Measurements from ENCODE around the gene BBOX1.
"Not testable (repeated sequence)": the region's sequence is repeated elsewhere in the genome, so short reads cannot be mapped to it uniquely, and the experiment has no call there.

BBOX1 gene

GRCh38 chr11:27118371-27118770 lies 77.8 kb downstream of the BBOX1 start:
- Mint-ChIP-seq H3K27ac (no peak overlapping the region), H3K36me3 (ENCODE audit: low read depth) (no peaks in the 10 kb centered on the region), H3K4me3 (no peak overlapping the region), H3K27me3 (no peaks in the 10 kb centered on the region), H3K9me3 (peaks cover 6% of the 10 kb centered on the region), H3K4me1 (ENCODE audit: low read depth) (no peaks in the 10 kb centered on the region)

DNA sequence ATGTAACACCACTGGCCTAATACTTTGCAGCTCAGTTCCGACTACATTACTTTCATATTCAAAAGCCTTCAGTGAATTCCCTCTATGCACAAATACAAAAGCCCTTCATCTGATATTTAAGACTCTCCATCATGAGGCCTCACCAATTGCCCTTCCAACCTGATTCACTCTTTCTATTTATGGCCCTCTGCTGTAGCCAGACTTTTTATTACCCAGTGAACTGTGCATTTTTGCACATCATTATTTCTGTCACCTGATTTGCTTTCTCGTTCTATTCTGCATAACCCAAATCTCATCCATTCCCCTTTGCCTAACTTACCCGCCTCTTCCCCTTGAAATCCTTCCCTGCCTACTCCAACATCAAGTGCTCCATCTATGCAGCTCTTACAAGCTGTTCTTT lies 78.3 kb downstream of the BBOX1 start:
- no peaks in the 10 kb centered on the region for H3K4me1 Mint-ChIP-seq (ENCODE audit: low read depth)
- no peak overlapping the region for H3K27ac Mint-ChIP-seq
- H3K27me3 Mint-ChIP-seq: no peaks in the 10 kb centered on the region
- peaks cover 6% of the 10 kb centered on the region for H3K9me3 Mint-ChIP-seq
- H3K36me3 Mint-ChIP-seq (ENCODE audit: low read depth): no peaks in the 10 kb centered on the region
- H3K4me3 Mint-ChIP-seq: no peak overlapping the region

GRCh38 chr11:27119396-27119795 lies 78.8 kb downstream of the BBOX1 start:
- Mint-ChIP-seq H3K4me3 (no peak overlapping the region), H3K4me1 (ENCODE audit: low read depth) (no peaks in the 10 kb centered on the region), H3K27ac (no peak overlapping the region), H3K36me3 (ENCODE audit: low read depth) (no peaks in the 10 kb centered on the region), H3K9me3 (peaks cover 6% of the 10 kb centered on the region), H3K27me3 (no peaks in the 10 kb centered on the region)

- Mint-ChIP-seq H3K4me1 (ENCODE audit: low read depth) (no peaks in the 10 kb centered on the region), H3K36me3 (ENCODE audit: low read depth) (no peaks in the 10 kb centered on the region), H3K9me3 (peaks cover 6% of the 10 kb centered on the region), H3K27ac (no peak overlapping the region), H3K27me3 (no peaks in the 10 kb centered on the region), H3K4me3 (no peak overlapping the region)
Observed at GRCh38 chr11:27120211-27120610, 79.6 kb downstream of the BBOX1 start.

- Mint-ChIP-seq H3K27me3 (no peaks in the 10 kb centered on the region), H3K27ac (no peak overlapping the region), H3K4me1 (ENCODE audit: low read depth) (no peaks in the 10 kb centered on the region), H3K9me3 (peaks cover 6% of the 10 kb centered on the region), H3K4me3 (no peak overlapping the region), H3K36me3 (ENCODE audit: low read depth) (no peaks in the 10 kb centered on the region)
Observed at GRCh38 chr11:27122001-27122400, 81.4 kb downstream of the BBOX1 start.

DNA sequence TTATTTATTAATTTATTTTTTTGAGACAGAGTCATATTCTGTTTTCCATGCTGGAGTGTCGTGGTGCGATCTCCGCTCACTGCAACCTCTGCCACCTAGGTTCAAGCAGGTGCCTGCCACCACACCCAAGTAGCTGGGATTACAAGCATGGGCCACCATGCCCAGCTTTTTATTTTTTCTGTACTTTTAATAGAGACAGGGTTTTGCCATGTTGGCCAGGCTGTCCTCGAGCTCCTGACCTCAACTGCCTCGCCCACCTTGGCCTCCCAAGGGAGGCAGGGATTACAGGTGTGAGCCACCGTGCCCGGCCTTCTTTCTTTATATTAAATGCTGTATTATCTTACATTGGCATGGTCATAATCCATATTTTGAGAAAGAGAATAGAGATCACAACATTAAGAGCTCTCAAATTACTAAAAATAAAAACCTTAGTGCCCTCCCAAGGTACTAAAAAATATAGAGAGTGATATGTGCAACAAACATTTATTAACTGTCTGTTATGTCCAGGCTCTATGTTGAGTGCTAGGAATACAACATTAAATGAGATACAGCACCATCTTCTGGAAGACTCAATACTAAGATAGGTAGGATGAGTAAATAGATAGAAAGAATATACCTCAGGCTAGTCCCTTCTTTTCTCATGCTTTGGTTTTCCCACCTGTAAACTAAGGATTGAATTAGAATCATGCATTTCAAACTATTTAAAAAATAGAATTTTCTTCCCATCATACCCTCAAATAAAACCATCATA lies 84.1 kb downstream of the BBOX1 start:
- H3K4me1 Mint-ChIP-seq (ENCODE audit: low read depth): no peaks in the 10 kb centered on the region
- H3K27me3 Mint-ChIP-seq: no peaks in the 10 kb centered on the region

DNA sequence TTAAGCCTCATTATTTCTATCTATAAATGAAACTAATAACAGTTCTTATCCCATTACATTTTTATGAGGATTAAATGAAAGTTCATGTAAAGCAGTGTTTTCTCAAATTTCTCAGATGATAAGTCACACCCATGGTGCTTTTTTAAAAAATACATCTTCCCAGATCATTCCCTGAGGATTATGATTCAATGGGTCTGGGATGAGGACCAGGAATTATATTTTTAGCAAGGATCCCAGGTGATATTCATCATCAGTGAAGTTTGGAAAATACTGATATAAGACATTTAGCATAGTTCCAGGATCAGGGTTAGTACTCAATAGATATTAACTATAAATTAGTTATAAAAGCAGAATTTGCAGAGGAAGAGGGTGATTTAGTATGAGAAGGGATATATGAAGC lies 89.1 kb downstream of the BBOX1 start:
- H3K36me3 Mint-ChIP-seq (ENCODE audit: low read depth): no peaks in the 10 kb centered on the region
- H3K27me3 Mint-ChIP-seq: no peaks in the 10 kb centered on the region
- H3K4me1 Mint-ChIP-seq (ENCODE audit: low read depth): no peaks in the 10 kb centered on the region
- no peak overlapping the region for H3K27ac Mint-ChIP-seq
- H3K4me3 Mint-ChIP-seq: no peak overlapping the region
- H3K9me3 Mint-ChIP-seq: peaks cover 8% of the 10 kb centered on the region

More for the DNA sequence above, 84.1 kb downstream of the BBOX1 start:
- Mint-ChIP-seq H3K36me3 (ENCODE audit: low read depth) (no peaks in the 10 kb centered on the region), H3K27ac (no peak overlapping the region), H3K4me3 (no peak overlapping the region), H3K9me3 (peaks cover 4% of the 10 kb centered on the region)

GRCh38 chr11:27130806-27131205 lies 90.2 kb downstream of the BBOX1 start:
- Mint-ChIP-seq H3K36me3 (ENCODE audit: low read depth) (no peaks in the 10 kb centered on the region), H3K27me3 (no peaks in the 10 kb centered on the region), H3K4me1 (ENCODE audit: low read depth) (no peaks in the 10 kb centered on the region), H3K27ac (no peak overlapping the region), H3K4me3 (no peak overlapping the region), H3K9me3 (peaks cover 15% of the 10 kb centered on the region)

GRCh38 chr11:27135924-27136329 lies 95.3 kb downstream of the BBOX1 start:
- peaks cover 23% of the 10 kb centered on the region for H3K9me3 Mint-ChIP-seq
- not testable (repeated sequence) for H3K4me1 Mint-ChIP-seq (ENCODE audit: low read depth); H3K27ac Mint-ChIP-seq; H3K27me3 Mint-ChIP-seq; H3K4me3 Mint-ChIP-seq; H3K36me3 Mint-ChIP-seq (ENCODE audit: low read depth)

DNA sequence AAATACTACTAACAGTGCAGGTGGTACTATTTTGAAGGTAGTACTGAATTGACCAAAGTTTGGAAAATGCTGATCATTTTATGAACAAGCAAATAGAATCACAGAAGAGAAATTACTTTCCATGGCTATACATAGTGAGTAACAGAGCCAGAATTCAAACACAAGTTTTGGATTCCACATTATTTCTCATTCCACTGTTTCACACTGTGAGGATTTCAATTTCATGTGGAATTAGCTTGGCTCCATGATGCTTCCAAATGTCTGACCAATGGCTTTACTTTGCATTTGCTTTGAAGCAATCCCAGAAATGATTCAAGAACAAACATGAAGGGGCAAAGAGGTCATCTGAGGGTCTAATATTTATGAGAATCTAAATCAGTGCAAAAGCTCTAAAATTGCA lies 98.1 kb downstream of the BBOX1 start:
- H3K27ac Mint-ChIP-seq: no peak overlapping the region
- H3K9me3 Mint-ChIP-seq: peaks cover 29% of the 10 kb centered on the region
- H3K4me1 Mint-ChIP-seq (ENCODE audit: low read depth): no peaks in the 10 kb centered on the region
- H3K4me3 Mint-ChIP-seq: no peak overlapping the region
- H3K36me3 Mint-ChIP-seq (ENCODE audit: low read depth): no peaks in the 10 kb centered on the region
- no peaks in the 10 kb centered on the region for H3K27me3 Mint-ChIP-seq

GRCh38 chr11:27139742-27140367 lies 99.2 kb downstream of the BBOX1 start:
- Mint-ChIP-seq H3K36me3 (ENCODE audit: low read depth) (no peaks in the 10 kb centered on the region), H3K27ac (no peak overlapping the region), H3K9me3 (peaks cover 24% of the 10 kb centered on the region), H3K27me3 (no peaks in the 10 kb centered on the region), H3K4me1 (ENCODE audit: low read depth) (no peaks in the 10 kb centered on the region), H3K4me3 (no peak overlapping the region)

DNA sequence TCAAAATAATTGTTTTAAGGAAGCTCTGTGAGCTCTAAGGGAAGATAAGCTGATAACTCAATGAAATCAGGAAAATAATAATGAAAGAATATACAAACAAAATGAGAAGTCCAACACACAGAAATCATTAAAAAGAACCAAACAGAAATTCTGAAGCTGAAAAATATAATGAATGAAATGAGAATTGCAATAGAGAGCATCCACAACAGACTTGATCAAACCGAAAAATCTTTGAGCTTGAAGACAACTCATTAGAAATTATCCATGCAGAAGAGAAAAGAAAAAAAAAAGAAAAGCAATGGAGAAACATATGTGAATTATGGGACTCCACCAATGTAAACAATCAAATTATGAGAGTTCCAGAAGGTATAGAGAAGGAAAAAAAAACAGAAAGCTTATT lies 101.0 kb downstream of the BBOX1 start:
- Mint-ChIP-seq H3K27ac (no peak overlapping the region), H3K27me3 (no peaks in the 10 kb centered on the region), H3K36me3 (ENCODE audit: low read depth) (no peaks in the 10 kb centered on the region), H3K4me1 (ENCODE audit: low read depth) (no peaks in the 10 kb centered on the region), H3K9me3 (peaks cover 11% of the 10 kb centered on the region), H3K4me3 (no peak overlapping the region)

DNA sequence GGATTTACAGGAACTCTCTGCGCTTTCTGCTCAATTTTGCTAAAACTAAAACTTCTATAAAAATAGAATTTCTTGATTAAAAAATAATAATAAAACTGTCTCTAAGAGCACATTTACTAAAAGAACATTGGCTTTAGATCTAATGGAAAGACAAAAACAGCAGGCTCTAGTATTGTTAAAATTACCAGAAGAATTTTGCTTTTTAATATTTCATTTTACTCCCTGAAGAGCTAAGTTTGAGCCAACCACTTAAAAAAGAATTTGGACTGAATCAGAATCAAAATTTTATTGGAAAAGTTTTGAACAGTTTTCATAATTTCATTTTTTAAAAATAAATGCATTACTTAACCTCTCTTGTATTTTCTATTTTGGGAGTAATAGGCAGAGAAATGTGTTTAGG lies 107.3 kb downstream of the BBOX1 start:
- Mint-ChIP-seq H3K36me3 (ENCODE audit: low read depth) (no peaks in the 10 kb centered on the region), H3K4me3 (no peak overlapping the region), H3K27me3 (no peaks in the 10 kb centered on the region), H3K27ac (no peak overlapping the region), H3K4me1 (ENCODE audit: low read depth) (no peaks in the 10 kb centered on the region), H3K9me3 (no peaks in the 10 kb centered on the region)

GRCh38 chr11:27148506-27148905 lies 107.9 kb downstream of the BBOX1 start:
- Mint-ChIP-seq H3K9me3 (no peaks in the 10 kb centered on the region), H3K4me1 (ENCODE audit: low read depth) (no peaks in the 10 kb centered on the region), H3K27me3 (no peaks in the 10 kb centered on the region), H3K4me3 (no peak overlapping the region), H3K36me3 (ENCODE audit: low read depth) (no peaks in the 10 kb centered on the region), H3K27ac (no peak overlapping the region)

- Mint-ChIP-seq H3K36me3 (ENCODE audit: low read depth) (no peaks in the 10 kb centered on the region), H3K4me3 (no peak overlapping the region), H3K27me3 (no peaks in the 10 kb centered on the region), H3K27ac (no peak overlapping the region), H3K4me1 (ENCODE audit: low read depth) (no peaks in the 10 kb centered on the region), H3K9me3 (no peaks in the 10 kb centered on the region)
Observed at GRCh38 chr11:27150098-27150497, 109.5 kb downstream of the BBOX1 start.

GRCh38 chr11:27153136-27153535 lies 112.5 kb downstream of the BBOX1 start:
- Mint-ChIP-seq H3K36me3 (ENCODE audit: low read depth) (no peaks in the 10 kb centered on the region), H3K4me1 (ENCODE audit: low read depth) (no peaks in the 10 kb centered on the region), H3K27ac (no peak overlapping the region), H3K27me3 (no peaks in the 10 kb centered on the region), H3K9me3 (no peaks in the 10 kb centered on the region), H3K4me3 (no peak overlapping the region)

Measured in stimulated activated naive CD8-positive, alpha-beta T cell treated with anti-CD3 and anti-CD28 coated beads, Interleukin-15, Interleukin-2, amounts not matched to agents 100 ng/mL and 50 ng/mL, for 24 hours (primary cell).